ENCODE measurements around the gene AK5.
A peak's percentile ranks its signal among the peaks of the same experiment; 100 is the strongest.

Gene AK5

GRCh38 chr1:77282187-77282865 lies 507 bp downstream of the AK5 start:
- ATAC-seq (ENCODE audit: low read depth) (peak; percentile 76), DNase-seq (ENCODE audit: low spot score) (peak; percentile 42)
- Histone ChIP-seq H3K4me3 (ENCODE audit: severe bottlenecking) (peak overlapping the region; percentile 40), H3K27me3 (ENCODE audit: insufficient read depth, poor library complexity, severe bottlenecking) (peaks cover 37% of the 10 kb centered on the region), H3K36me3 (ENCODE audit: low read depth) (no peaks in the 10 kb centered on the region), H3K9me3 (ENCODE audit: severe bottlenecking) (no peaks in the 10 kb centered on the region), H3K27ac (ENCODE audit: poor library complexity, severe bottlenecking) (no peak overlapping the region), H3K4me1 (ENCODE audit: insufficient read depth, poor library complexity, severe bottlenecking) (no peaks in the 10 kb centered on the region)
- TF ChIP-seq CTCF (IDR thresholded peaks at IDR 0.05; ENCODE audit: poor library complexity, severe bottlenecking) = no peak

GRCh38 chr1:77282866-77283539 lies 1.2 kb downstream of the AK5 start:
- H3K4me3 ChIP-seq (ENCODE audit: severe bottlenecking) = no peak overlapping the region
- no peak for DNase-seq (ENCODE audit: low spot score)
- no peaks in the 10 kb centered on the region for H3K36me3 ChIP-seq (ENCODE audit: low read depth)
- H3K27ac ChIP-seq (ENCODE audit: poor library complexity, severe bottlenecking) = no peak overlapping the region
- peaks cover 37% of the 10 kb centered on the region for H3K27me3 ChIP-seq (ENCODE audit: insufficient read depth, poor library complexity, severe bottlenecking)
- no peaks in the 10 kb centered on the region for H3K9me3 ChIP-seq (ENCODE audit: severe bottlenecking)
- no peak for TF ChIP-seq CTCF (IDR thresholded peaks at IDR 0.05; ENCODE audit: poor library complexity, severe bottlenecking)
- no peak; the same call in 2 of the 3 replicates for ATAC-seq (ENCODE audit: low read depth)
- no peaks in the 10 kb centered on the region for H3K4me1 ChIP-seq (ENCODE audit: insufficient read depth, poor library complexity, severe bottlenecking)

- no peaks in the 10 kb centered on the region for H3K4me1 ChIP-seq (ENCODE audit: insufficient read depth, poor library complexity, severe bottlenecking)
- DNase-seq (ENCODE audit: low spot score) (no peak), ATAC-seq (ENCODE audit: low read depth) (no peak)
- no peaks in the 10 kb centered on the region for H3K36me3 ChIP-seq (ENCODE audit: low read depth)
- TF ChIP-seq CTCF (IDR thresholded peaks at IDR 0.05; ENCODE audit: poor library complexity, severe bottlenecking) = no peak
- H3K27me3 ChIP-seq (ENCODE audit: insufficient read depth, poor library complexity, severe bottlenecking) = peaks cover 42% of the 10 kb centered on the region
- H3K4me3 ChIP-seq (ENCODE audit: severe bottlenecking) = no peak overlapping the region
- H3K27ac ChIP-seq (ENCODE audit: poor library complexity, severe bottlenecking) = no peak overlapping the region
- H3K9me3 ChIP-seq (ENCODE audit: severe bottlenecking) = no peaks in the 10 kb centered on the region
These were observed 2.0 kb downstream of the AK5 start for GRCh38 chr1:77283701-77284425.

- Histone ChIP-seq H3K9me3 (ENCODE audit: severe bottlenecking) (no peaks in the 10 kb centered on the region), H3K27ac (ENCODE audit: poor library complexity, severe bottlenecking) (no peak overlapping the region), H3K27me3 (ENCODE audit: insufficient read depth, poor library complexity, severe bottlenecking) (peaks cover 24% of the 10 kb centered on the region), H3K4me1 (ENCODE audit: insufficient read depth, poor library complexity, severe bottlenecking) (no peaks in the 10 kb centered on the region), H3K36me3 (ENCODE audit: low read depth) (no peaks in the 10 kb centered on the region), H3K4me3 (ENCODE audit: severe bottlenecking) (no peak overlapping the region)
- DNase-seq (ENCODE audit: low spot score) = no peak
- no peak for ATAC-seq (ENCODE audit: low read depth)
- no peak for TF ChIP-seq CTCF (IDR thresholded peaks at IDR 0.05; ENCODE audit: poor library complexity, severe bottlenecking)
These were observed 5.7 kb downstream of the AK5 start for GRCh38 chr1:77287535-77287934.

Measured in RWPE2 (cell line).